Transverse colon (tissue), 4 donors: ENCODE measurements around the gene SH3BP5. TPM values are rescaled to one million over a fixed set of nuclear protein-coding genes. Genes with fewer than 3 reads are reported as not detected.

ENCODE experiments used
- DNase-seq: peaks from one replicate; pipeline ENCODE4 v3.0.0-alpha.2; 2019
- H3K27ac ChIP-seq, 4 donors: fragments of 200-600 bp; sonication (generic); 2 replicates each; pipeline ENCODE4 v1.5.1; 2016 to 2018; ENCODE audit warnings: inconsistent platforms in 4 of 4
- H3K27me3 ChIP-seq: fragments of 200-600 bp; sonication (generic); 2 replicates; pipeline ENCODE4 v1.5.1; 2017; ENCODE audit warnings: inconsistent platforms
- H3K36me3 ChIP-seq, 4 donors: fragments of 200-600 bp; sonication (generic); 2 replicates each; pipeline ENCODE4 v1.5.1; 2017 to 2019; ENCODE audit warnings: inconsistent platforms in 4 of 4
- H3K4me1 ChIP-seq, 4 donors: fragments of 200-600 bp; sonication (generic); 2 replicates each; pipeline ENCODE4 v1.5.1; 2017 to 2020; ENCODE audit warnings: inconsistent platforms in 4 of 4
- H3K4me3 ChIP-seq, 4 donors: fragments of 200-600 bp; sonication (generic); 1 replicate in 1 of 4; 2 replicates in 3 of 4; pipeline versions ENCODE4 v1.5.1 to v1.6.1; 2017 to 2019; ENCODE audit warnings: inconsistent platforms in 4 of 4
- H3K9me3 ChIP-seq, 2 donors: fragments of 200-600 bp; sonication (generic); 2 replicates each; pipeline ENCODE4 v1.5.1; 2017 to 2019; ENCODE audit warnings: inconsistent platforms in 2 of 2
- EP300 ChIP-seq: sonication (generic); formaldehyde crosslinking; IDR thresholded peaks from one replicate; pipeline ENCODE4 v1.6.1; 2017; ENCODE audit warnings: antibody characterized with exemption, low read depth
- POLR2A ChIP-seq: fragments of 450-650 bp; IDR thresholded peaks from one replicate; pipeline ENCODE4 v1.6.1; 2016; ENCODE audit warnings: antibody characterized with exemption, mild to moderate bottlenecking, moderate library complexity
- POLR2AphosphoS5 ChIP-seq, 3 donors: sonication (generic); formaldehyde crosslinking; IDR thresholded peaks; one replicate each; pipeline ENCODE4 v1.6.1; 2016; ENCODE audit warnings: antibody characterized with exemption in 3 of 3
- WGBS, 2 donors: methylation state at CpG; one replicate each; pipeline ENCODE4 v1.1.5; 2018; ENCODE audit warnings: low coverage in 1 of 2; 5-methylcytosine and 5-hydroxymethylcytosine counted together
- in situ Hi-C, 4 donors: fragments of 200-750 bp; cut with MboI; loops; one replicate each; pipeline versions ENCODE4 v1.15.0 to v1.15.1; 2017; ENCODE audit warnings: low sequenced_read_pairs in 3 of 4, low pct_ligation_motif_present in 1 of 4, low pct_unique_long_range_greater_than_20kb in 1 of 4
- intact Hi-C: fragments of 100-400 bp; cut with DNase I; formaldehyde crosslinking; loops from one replicate; pipeline ENCODE4 v1.15.1; 2023; ENCODE audit warnings: low total_unique reads
- total RNA-seq, 4 donors: library from RNA; depleted of rRNA; stranded (reverse); fragments of >200 nt; gene quantifications; one replicate each; pipeline ENCODE4 v1.1.0, GENCODE V29; 2016
- TF ChIP-seq, protein P1 (sequence below), 5 experiments: fragments of 200-600 bp in 3 of 5; fragments of 450-650 bp in 2 of 5; sonication (generic) in 3 of 5; IDR thresholded peaks; 1 replicate in 2 of 5; 2 replicates in 3 of 5; pipeline ENCODE4 v1.5.1; 2016 to 2017; ENCODE audit warnings: antibody characterized with exemption in 5 of 5, inconsistent platforms in 3 of 5, mild to moderate bottlenecking in 2 of 5, moderate library complexity in 1 of 5

SH3BP5 gene
- total RNA-seq, 4 donors from 2014 or later: 7.5 to 32.4 (median 15.8) TPM

DNA sequence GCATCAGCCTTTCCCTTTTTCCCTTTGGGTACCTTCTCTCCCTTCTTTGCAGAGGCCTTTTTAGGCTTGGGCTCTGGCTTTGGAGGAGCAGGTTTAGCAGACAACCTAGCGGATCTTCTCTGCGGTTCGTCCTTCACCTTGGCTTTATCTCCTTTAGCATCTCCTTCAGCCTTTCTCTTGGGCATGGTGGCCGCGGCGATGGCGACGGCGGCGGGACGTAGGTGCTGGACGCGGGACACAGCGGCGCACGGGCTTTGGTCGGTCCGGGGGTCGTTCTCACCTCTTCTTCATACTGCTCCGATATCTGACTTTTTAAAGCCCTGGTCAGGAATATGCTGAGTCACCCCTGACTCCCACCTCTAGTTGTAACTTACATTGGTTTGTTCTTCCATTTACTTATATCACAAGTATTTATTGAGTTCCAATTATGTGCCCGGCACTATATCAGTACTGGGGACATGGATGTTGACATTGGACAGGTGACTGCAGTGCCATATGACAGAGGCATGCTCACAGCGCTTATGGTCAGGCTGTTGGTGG lies 43.1 kb upstream of the SH3BP5 start:
- no peaks in the 10 kb centered on the region for H3K27me3 ChIP-seq
- in situ Hi-C loops: loop anchor here in 1 of 4 donors (10.0 kb wide), 1 partner anchor 111 kb away; no protein-coding TSS in a partner anchor
- H3K36me3 ChIP-seq: no peaks in the 10 kb centered on the region
- WGBS, 2 donors: 95 to 97% methylated on average over 3 to 22 of the region's 22 CpGs
- no peak overlapping the region for H3K4me3 ChIP-seq
- intact Hi-C loops: loop anchor here (5.0 kb wide), 1 partner anchor 108 kb away; no protein-coding TSS in a partner anchor
- DNase-seq: no peak
- TF ChIP-seq EP300: no peak
- TF ChIP-seq, protein P1, sequence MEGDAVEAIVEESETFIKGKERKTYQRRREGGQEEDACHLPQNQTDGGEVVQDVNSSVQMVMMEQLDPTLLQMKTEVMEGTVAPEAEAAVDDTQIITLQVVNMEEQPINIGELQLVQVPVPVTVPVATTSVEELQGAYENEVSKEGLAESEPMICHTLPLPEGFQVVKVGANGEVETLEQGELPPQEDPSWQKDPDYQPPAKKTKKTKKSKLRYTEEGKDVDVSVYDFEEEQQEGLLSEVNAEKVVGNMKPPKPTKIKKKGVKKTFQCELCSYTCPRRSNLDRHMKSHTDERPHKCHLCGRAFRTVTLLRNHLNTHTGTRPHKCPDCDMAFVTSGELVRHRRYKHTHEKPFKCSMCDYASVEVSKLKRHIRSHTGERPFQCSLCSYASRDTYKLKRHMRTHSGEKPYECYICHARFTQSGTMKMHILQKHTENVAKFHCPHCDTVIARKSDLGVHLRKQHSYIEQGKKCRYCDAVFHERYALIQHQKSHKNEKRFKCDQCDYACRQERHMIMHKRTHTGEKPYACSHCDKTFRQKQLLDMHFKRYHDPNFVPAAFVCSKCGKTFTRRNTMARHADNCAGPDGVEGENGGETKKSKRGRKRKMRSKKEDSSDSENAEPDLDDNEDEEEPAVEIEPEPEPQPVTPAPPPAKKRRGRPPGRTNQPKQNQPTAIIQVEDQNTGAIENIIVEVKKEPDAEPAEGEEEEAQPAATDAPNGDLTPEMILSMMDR (IDR thresholded peaks at IDR 0.05): no peak
- no peak for TF ChIP-seq POLR2AphosphoS5 (IDR thresholded peaks at IDR 0.05)
- no peak for TF ChIP-seq POLR2A
- H3K9me3 ChIP-seq: no peaks in the 10 kb centered on the region
- peaks cover 2 to 5% (median 3%) of the 10 kb centered on the region in 4 donors for H3K4me1 ChIP-seq
- no peak overlapping the region for H3K27ac ChIP-seq

DNA sequence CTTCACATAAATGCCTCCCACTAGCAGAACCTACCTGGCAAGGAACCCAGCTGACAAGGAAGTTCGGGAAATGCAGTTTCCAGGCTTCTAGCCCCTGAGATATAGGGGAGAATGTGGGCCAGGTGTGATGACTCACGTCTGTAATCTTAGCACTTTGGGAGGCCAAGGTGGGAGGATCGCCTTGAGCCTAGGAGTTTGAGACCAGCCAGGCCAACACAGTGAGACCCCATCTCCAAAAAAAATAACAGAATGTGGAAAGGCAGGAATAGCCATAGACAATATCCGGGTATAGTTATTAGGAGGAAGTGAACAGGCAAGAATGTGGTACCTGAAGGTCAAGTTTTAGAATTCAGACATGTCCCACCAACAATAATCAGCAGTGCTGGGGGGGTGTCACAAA lies 40.5 kb upstream of the SH3BP5 start:
- DNase-seq: no peak
- Histone ChIP-seq H3K36me3 (no peaks in the 10 kb centered on the region), H3K27ac (no peak overlapping the region), H3K4me3 (no peak overlapping the region), H3K9me3 (no peaks in the 10 kb centered on the region), H3K4me1 (peaks cover 0 to 3% (median 2%) of the 10 kb centered on the region in 4 donors), H3K27me3 (no peaks in the 10 kb centered on the region)
- intact Hi-C loops (no loop called here), in situ Hi-C loops (loop anchor here in 1 of 4 donors (10.0 kb wide), 1 partner anchor 108 kb away; no protein-coding TSS in a partner anchor)
- 93 to 94% methylated on average over 3 to 4 of the region's 4 CpGs for WGBS, 2 donors
- TF ChIP-seq, protein P1 (IDR thresholded peaks at IDR 0.05): no peak
- TF ChIP-seq POLR2A: no peak
- TF ChIP-seq EP300: no peak
- TF ChIP-seq POLR2AphosphoS5 (IDR thresholded peaks at IDR 0.05): no peak

DNA sequence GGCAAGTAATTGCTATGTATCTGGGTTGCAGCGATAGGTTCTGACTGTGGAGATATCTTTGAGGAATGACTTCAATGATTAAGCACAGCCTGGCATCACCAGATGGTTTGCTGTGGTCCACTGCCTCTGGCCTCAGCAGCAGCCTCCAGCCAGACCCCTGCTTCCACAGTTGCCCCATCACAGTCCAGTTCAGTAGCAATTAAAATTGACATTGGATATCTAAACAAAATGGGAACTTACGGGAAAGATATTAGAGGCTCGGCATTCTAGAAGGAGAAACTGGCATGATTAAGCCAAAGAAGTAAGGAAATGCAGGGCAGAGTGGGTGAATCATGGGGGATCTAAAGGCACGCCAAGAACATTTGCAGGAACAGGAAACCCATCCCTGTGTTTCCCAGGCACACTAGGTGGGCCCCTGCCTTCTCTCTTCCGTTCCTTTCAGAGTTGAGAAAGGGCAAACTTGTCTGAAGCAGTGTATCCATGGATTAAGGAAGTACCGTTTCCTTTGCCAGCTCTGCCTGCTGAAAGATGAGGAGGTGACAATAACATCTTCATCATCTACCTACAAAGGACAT lies 36.3 kb upstream of the SH3BP5 start:
- 74 to 90% methylated on average over 5 to 6 of the region's 6 CpGs for WGBS, 2 donors
- no peaks in the 10 kb centered on the region for H3K36me3 ChIP-seq
- H3K9me3 ChIP-seq: no peaks in the 10 kb centered on the region
- H3K4me3 ChIP-seq: no peak overlapping the region
- TF ChIP-seq POLR2A (no peak), EP300 (no peak), POLR2AphosphoS5 (IDR thresholded peaks at IDR 0.05) (no peak)
- intact Hi-C loops: no loop called here
- no peak overlapping the region for H3K27ac ChIP-seq
- in situ Hi-C loops: no loop called here
- no peak for DNase-seq
- peaks cover 0 to 8% (median 0%) of the 10 kb centered on the region in 4 donors for H3K4me1 ChIP-seq
- no peaks in the 10 kb centered on the region for H3K27me3 ChIP-seq

DNA sequence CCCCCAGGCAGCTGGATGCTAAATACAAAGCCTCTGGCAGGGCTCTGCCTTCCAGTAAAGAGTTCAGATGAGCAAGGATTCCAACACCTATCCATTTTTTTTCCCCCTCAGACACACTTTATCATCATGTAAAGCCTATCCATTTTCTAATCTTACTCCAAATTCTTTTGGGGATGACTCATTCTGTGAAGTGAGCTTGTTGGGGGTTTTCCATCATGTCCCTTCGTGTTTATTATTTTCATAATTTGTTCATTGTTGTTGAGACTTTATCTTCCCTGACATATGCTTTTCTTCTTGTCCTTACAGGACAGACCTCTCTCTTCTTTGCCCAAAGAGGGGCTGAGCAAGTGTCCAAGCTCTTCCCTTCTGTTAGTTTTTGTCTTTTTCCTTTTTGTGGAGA lies 34.7 kb upstream of the SH3BP5 start:
- Histone ChIP-seq H3K4me1 (peaks cover 0 to 20% (median 2%) of the 10 kb centered on the region in 4 donors), H3K27ac (no peak overlapping the region), H3K4me3 (no peak overlapping the region), H3K36me3 (no peaks in the 10 kb centered on the region), H3K27me3 (no peaks in the 10 kb centered on the region), H3K9me3 (no peaks in the 10 kb centered on the region)
- intact Hi-C loops: no loop called here
- DNase-seq: no peak
- in situ Hi-C loops: no loop called here
- WGBS, 2 donors: 42% methylated on average over 1 of the region's 1 CpG
- TF ChIP-seq, protein P1 (IDR thresholded peaks at IDR 0.05): no peak
- TF ChIP-seq POLR2A (no peak), EP300 (no peak), POLR2AphosphoS5 (IDR thresholded peaks at IDR 0.05) (no peak)
